H1 (cell line): ENCODE data around the gene GLS. TPM values are rescaled to one million over a fixed set of nuclear protein-coding genes. Genes with fewer than 3 reads are reported as not detected.

Experiments used
- EP300 ChIP-seq, 2 experiments: IDR thresholded peaks; 1 replicate in 1 of 2; 2 replicates in 1 of 2; pipeline ENCODE4 v1.6.1; 2011 to 2012; ENCODE audit warnings: low read depth in 2 of 2, low read length in 2 of 2, mild to moderate bottlenecking in 2 of 2, borderline replicate concordance in 1 of 2, inconsistent platforms in 1 of 2, moderate library complexity in 1 of 2
- GTF2F1 ChIP-seq: IDR thresholded peaks from 2 replicates; pipeline ENCODE4 v1.6.1; 2012; ENCODE audit warnings: low read depth, low read length, improper control_type of control experiment, borderline replicate concordance
- KDM1A ChIP-seq: fragments of 200-600, 300-600 bp; sonication (generic); IDR thresholded peaks from 2 replicates; pipeline ENCODE4 v1.7.1; 2016; ENCODE audit warnings: mild to moderate bottlenecking, low read length, borderline replicate concordance
- POU5F1 ChIP-seq: IDR thresholded peaks from 2 replicates; pipeline ENCODE4 v1.6.1; 2011; ENCODE audit warnings: low read depth, mild to moderate bottlenecking, low read length, moderate library complexity
- RFX5 ChIP-seq: IDR thresholded peaks from 2 replicates; pipeline ENCODE4 v1.6.1; 2011; ENCODE audit warnings: low read depth, low read length, improper control_type of control experiment, borderline replicate concordance
- RXRA ChIP-seq: IDR thresholded peaks from 2 replicates; pipeline ENCODE4 v1.6.1; 2011; ENCODE audit warnings: low read depth, mild to moderate bottlenecking, low read length, moderate library complexity; ENCODE audit not compliant: insufficient read depth
- SIX5 ChIP-seq: IDR thresholded peaks from 2 replicates; pipeline ENCODE4 v1.6.1; 2011; ENCODE audit warnings: mild to moderate bottlenecking, low read depth, low read length
- SP2 ChIP-seq: IDR thresholded peaks from 2 replicates; pipeline ENCODE4 v1.6.1; 2012; ENCODE audit warnings: mild to moderate bottlenecking, low read length, inconsistent platforms
- ZNF274 ChIP-seq: IDR thresholded peaks from 2 replicates; pipeline ENCODE4 v1.7.0; 2012; ENCODE audit warnings: low read length, borderline replicate concordance; ENCODE audit errors: extremely low read depth
- polyA plus RNA-seq, 7 experiments: library from polyadenylated mRNA; depleted of rRNA in 3 of 7; stranded (reverse) in 5 of 7; unstranded in 2 of 7; fragments of >200 nt in 5 of 7; fragments of 200-250 nt in 2 of 7; gene quantifications; 1 replicate in 5 of 7; 2 replicates in 1 of 7; 4 replicates in 1 of 7; pipeline versions ENCODE4 v1.2.1 to v1.2.3, GENCODE V29; 2011 to 2013; ENCODE audit warnings: missing spikeins in 2 of 7, mixed read lengths in 2 of 7
- total RNA-seq: library from RNA; stranded (reverse); fragmentation: NEBNext Ultra II Directional; extraction: Animal tissue kit (Norgen Biotek cat#: 25700); gene quantifications from 2 replicates; pipeline ENCODE4 v1.2.1, GENCODE V29; 2021

Gene GLS
- total and polyA plus RNA-seq, 2 of the 8 experiments (the other 6 are each of a cell fraction or from before 2014, with no cell fraction given): 15.7 to 89.8 TPM

GRCh38 chr2:190979906-190980629, 99.4 kb downstream of the GLS start (continued):
- TF ChIP-seq KDM1A (no peak), EP300 (IDR thresholded peaks at IDR 0.05; ENCODE audit: borderline replicate concordance in 1 of 2, low read depth in 2 of 2, low read length in 2 of 2) (no peak), SIX5 (no peak), RFX5 (no peak), ZNF274 (no peak), SP2 (no peak), POU5F1 (no peak), GTF2F1 (no peak), RXRA (no peak)
